Gastrocnemius medialis (tissue), 4 donors: ENCODE results near the gene NDUFS6.

Experiments used
- POLR2A ChIP-seq, 2 donors: fragments of 450-650 bp; IDR thresholded peaks; one replicate each; pipeline ENCODE4 v1.6.1; 2017; ENCODE audit warnings: antibody characterized with exemption in 2 of 2, mild to moderate bottlenecking in 2 of 2, moderate library complexity in 2 of 2
- TF ChIP-seq, protein P1 (sequence below), 5 experiments: fragments of 450-650 bp in 3 of 5; fragments of 200-600 bp in 2 of 5; sonication (generic) in 2 of 5; IDR thresholded peaks in 4 of 5; conservative IDR thresholded peaks in 1 of 5; 1 replicate in 4 of 5; 2 replicates in 1 of 5; pipeline ENCODE4 v1.5.1; 2016 to 2019; ENCODE audit warnings: antibody characterized with exemption in 5 of 5, mild to moderate bottlenecking in 3 of 5, moderate library complexity in 3 of 5

DNA sequence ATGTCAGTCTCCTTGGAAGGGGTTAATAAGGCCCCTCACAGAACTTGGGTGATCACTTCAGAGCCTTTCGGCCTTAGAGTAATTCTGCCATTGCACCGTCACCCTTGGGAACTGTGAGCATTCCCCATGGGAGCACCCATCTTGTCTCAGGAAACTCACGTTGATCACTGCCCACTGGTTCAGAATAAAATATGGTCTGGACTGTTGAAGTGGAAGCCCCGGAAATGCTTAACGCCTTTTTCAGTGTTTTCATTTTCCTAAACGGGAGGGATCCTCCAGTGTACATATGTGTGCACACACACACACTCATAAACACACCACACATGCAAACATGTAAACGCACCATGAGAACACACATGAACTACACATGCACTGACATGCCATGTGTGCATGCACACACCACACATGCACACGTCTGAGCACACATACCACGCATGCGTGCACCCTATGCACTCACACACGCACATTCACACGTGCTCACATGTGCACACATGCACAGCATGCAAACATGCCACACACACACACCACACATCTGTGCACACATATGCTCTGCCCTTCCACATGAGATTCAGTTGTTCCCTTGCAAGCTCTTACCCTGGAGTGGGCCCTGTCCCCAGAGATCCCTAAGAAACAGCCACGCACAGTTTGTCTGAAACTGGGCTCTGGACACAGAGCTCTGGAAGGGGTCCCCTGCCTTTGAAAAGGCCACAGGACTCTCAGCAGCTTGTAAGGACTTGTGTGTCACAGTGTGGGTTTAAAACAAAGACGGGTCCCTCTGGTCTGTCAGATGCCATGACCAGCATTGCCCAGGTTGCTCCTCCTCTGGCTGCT, 18.6 kb upstream of the NDUFS6 start:
- TF ChIP-seq, protein P1, sequence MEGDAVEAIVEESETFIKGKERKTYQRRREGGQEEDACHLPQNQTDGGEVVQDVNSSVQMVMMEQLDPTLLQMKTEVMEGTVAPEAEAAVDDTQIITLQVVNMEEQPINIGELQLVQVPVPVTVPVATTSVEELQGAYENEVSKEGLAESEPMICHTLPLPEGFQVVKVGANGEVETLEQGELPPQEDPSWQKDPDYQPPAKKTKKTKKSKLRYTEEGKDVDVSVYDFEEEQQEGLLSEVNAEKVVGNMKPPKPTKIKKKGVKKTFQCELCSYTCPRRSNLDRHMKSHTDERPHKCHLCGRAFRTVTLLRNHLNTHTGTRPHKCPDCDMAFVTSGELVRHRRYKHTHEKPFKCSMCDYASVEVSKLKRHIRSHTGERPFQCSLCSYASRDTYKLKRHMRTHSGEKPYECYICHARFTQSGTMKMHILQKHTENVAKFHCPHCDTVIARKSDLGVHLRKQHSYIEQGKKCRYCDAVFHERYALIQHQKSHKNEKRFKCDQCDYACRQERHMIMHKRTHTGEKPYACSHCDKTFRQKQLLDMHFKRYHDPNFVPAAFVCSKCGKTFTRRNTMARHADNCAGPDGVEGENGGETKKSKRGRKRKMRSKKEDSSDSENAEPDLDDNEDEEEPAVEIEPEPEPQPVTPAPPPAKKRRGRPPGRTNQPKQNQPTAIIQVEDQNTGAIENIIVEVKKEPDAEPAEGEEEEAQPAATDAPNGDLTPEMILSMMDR (IDR thresholded peaks at IDR 0.05 in 4 of 5, conservative IDR thresholded peaks at IDR 0.05 in 1 of 5), result no peak
- TF ChIP-seq POLR2A (IDR thresholded peaks at IDR 0.05), result no peak
